ENCODE results near the gene TMEM140.
A peak's percentile ranks its signal among the peaks of the same experiment; 100 is the strongest.

DNA sequence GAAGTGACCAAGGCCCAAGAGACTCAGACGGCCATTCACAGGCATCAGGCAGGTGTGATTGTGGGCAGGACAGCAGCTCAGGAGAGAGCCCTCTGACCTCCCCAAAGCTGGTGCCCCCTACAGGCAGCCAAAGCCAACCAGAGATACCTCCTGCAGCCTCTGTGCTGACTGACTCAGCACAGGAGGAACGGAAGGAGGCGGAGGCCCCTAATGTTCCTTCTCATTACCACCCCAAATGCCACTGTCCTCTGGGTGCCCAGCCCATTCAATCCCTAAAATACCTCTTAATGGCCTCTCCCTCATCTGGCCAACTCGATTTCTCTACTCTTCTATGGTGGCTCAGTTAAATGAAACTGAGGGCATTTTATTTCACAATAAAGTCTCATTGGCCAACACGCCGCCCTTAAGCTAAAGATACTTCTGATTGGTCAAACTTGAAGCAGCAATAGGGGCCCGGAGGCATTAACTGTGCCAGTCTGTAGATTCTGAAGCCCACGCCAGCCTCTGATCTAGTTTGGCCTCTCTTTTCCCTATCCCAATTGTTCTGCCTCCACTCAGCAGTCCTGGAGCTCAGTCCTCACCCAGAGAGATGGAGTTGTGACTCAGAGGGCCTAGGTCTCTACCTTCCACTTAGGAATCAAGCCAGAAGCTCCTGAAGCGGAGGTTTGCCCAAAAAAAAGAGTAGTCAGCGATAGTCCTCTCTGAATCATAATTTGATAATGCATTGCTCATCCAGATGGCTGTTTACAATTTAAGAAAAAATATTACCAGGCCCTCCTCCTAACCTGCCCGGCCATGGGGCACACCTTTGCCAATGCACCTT, 21.5 kb downstream of the TMEM140 start:
- TF ChIP-seq, protein P1, sequence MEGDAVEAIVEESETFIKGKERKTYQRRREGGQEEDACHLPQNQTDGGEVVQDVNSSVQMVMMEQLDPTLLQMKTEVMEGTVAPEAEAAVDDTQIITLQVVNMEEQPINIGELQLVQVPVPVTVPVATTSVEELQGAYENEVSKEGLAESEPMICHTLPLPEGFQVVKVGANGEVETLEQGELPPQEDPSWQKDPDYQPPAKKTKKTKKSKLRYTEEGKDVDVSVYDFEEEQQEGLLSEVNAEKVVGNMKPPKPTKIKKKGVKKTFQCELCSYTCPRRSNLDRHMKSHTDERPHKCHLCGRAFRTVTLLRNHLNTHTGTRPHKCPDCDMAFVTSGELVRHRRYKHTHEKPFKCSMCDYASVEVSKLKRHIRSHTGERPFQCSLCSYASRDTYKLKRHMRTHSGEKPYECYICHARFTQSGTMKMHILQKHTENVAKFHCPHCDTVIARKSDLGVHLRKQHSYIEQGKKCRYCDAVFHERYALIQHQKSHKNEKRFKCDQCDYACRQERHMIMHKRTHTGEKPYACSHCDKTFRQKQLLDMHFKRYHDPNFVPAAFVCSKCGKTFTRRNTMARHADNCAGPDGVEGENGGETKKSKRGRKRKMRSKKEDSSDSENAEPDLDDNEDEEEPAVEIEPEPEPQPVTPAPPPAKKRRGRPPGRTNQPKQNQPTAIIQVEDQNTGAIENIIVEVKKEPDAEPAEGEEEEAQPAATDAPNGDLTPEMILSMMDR (IDR thresholded peaks at IDR 0.05; ENCODE audit: borderline replicate concordance, extremely low read depth, low read length, poor library complexity, severe bottlenecking), result peak; percentile 59
- no peak for TF ChIP-seq EZH2 (IDR thresholded peaks at IDR 0.05; ENCODE audit: borderline replicate concordance, low read depth, low read length, severe bottlenecking)
